22Rv1 (cell line): ENCODE data around the gene IRX2.

ENCODE experiments used
- CTCF ChIP-seq: fragments of 450-650 bp; IDR thresholded peaks from 2 replicates; pipeline ENCODE4 v1.5.1; 2017; ENCODE audit warnings: mild to moderate bottlenecking
- ZFX ChIP-seq: fragments of 450-650 bp; IDR thresholded peaks from 2 replicates; pipeline ENCODE4 v1.6.1; 2017; ENCODE audit warnings: antibody characterized with exemption, borderline replicate concordance

GRCh38 chr5:2714026-2714425 lies 37.5 kb downstream of the IRX2 start:
- TF ChIP-seq CTCF (no peak), ZFX (no peak)
